Activated naive CD4-positive, alpha-beta T cell treated with Interleukin-2 at 50 U/mL for 16 hours (primary cell): ENCODE results near the gene SIAH1.
"Not testable (repeated sequence)": the region's sequence is repeated elsewhere in the genome, so short reads cannot be mapped to it uniquely, and the experiment has no call there.

Experiments
- DNase-seq: peaks from one replicate; pipeline ENCODE4 v3.0.0-alpha.2; 2020

SIAH1 gene

DNA sequence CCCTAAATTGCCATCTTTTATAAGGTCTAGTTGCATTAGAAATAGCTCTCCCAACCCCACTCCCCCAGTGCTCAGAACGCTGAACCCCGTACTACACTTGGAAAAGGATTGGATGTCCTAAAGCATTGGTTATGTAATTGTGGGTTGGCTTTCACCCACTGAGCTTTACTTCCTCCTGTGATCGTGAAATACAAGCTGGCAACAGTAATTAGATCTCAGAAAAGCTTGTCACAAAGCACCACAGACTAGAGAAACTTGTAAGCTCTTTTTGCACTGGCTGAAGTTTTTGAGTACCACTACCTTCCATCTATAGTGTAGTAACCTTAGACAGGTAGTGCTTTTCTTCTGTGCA is 54.4 kb downstream of the SIAH1 start:
- no peak for DNase-seq

- DNase-seq, result no peak
Observed at GRCh38 chr16:48330189-48330840, 54.9 kb downstream of the SIAH1 start.

DNA sequence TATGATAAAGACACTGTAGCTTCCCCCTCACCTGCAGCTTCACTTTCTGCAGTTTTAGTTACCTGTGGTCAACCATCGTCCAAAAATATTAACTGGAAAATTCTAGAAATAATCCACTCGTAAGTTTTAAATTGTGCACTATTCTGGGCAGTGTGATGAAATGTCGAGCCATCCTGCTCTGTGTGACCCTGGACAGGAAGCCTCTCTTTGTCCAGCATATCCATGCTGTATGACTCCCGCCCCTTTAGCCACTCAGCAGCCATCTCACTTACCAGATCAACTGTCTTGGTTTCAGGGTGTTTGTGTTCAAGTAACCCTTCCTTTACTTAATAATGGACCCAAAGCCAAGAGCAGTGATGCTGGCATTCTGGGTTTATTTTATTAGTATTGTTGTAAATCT is 56.1 kb downstream of the SIAH1 start:
- DNase-seq, result no peak

DNA sequence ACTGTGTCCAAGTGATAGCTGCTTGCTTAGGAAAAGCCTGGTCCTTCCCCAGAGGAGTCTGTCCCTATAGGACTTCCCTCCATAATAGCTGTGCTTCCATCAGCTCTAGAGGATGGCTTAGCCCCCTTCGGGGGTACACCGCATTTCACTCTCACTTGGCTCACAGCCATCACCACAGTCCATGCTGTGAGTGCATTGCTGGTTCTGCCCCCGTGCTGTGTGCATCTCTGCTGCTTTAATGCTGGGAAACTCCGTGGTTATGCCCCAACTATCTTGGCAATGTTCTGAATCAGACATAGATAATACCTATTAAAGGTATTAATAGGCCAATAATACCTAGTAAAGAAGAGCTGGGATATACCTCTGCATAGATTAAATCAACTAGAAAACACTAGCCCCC is 58.3 kb downstream of the SIAH1 start:
- DNase-seq, result no peak

GRCh38 chr16:48323783-48324775 is 61.1 kb downstream of the SIAH1 start:
- no peak for DNase-seq

GRCh38 chr16:48321317-48322036 is 63.7 kb downstream of the SIAH1 start:
- DNase-seq, result peak; percentile 14

DNA sequence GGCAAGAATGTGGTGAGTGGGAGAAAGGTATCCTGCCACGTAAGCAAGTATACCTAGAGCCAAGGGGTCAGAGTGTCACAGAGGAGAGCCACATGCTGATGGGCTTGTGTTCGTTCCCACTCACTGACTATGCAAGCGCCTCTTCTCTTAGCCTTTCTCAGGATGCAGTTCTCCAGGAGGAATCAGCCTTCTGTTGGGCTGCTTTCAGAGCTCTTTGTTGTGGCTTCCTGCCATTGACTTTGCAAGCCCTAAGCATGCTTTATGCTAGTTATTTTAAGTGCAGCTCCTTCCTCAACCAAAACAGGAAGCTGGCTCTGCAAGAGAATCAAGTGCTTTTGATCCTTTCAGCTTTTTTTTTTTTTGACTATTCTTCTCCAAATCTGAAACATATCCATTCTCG is 66.6 kb downstream of the SIAH1 start:
- DNase-seq, result peak; percentile 6

- DNase-seq, result no peak
Observed at GRCh38 chr16:48317614-48318315, 67.4 kb downstream of the SIAH1 start.

DNA sequence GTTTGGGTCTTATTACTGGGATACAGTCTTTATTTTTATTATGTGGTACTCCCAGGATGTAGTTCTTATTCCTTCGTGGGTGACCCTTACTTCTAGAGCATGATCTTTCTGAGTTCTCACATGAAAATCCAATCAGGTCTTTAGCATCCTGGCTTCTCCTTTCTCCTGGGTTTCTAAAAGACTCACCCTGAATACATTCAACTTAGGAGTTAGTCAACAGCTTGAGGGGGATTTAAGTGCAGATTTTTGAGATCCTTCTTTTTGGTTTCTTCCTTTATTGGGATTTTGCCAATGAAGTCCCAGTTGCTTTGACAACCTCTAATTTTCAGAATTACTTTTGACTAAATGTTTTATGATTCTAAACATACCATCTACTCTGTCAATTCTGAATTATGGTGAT is 68.2 kb downstream of the SIAH1 start:
- DNase-seq, result no peak

DNA sequence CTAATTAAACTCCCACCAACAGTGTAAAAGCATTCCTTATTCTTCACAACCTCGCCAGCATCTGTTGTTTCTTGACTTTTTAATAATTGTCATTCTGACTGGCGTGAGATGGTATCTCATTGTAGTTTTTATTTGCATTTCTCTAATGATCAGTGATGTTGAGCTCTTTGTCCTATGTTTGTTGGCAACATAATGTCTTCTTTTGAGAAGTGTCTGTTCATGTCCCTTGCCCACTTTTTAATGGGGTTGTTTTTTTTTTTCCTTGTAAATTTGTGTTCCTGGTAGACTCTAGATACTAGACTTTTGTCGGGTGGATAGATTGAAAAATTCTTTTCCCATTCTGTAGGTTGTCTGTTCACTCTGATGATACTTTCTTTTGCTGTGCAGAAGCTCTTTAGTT is 71.3 kb downstream of the SIAH1 start:
- DNase-seq, result not testable (repeated sequence)

DNA sequence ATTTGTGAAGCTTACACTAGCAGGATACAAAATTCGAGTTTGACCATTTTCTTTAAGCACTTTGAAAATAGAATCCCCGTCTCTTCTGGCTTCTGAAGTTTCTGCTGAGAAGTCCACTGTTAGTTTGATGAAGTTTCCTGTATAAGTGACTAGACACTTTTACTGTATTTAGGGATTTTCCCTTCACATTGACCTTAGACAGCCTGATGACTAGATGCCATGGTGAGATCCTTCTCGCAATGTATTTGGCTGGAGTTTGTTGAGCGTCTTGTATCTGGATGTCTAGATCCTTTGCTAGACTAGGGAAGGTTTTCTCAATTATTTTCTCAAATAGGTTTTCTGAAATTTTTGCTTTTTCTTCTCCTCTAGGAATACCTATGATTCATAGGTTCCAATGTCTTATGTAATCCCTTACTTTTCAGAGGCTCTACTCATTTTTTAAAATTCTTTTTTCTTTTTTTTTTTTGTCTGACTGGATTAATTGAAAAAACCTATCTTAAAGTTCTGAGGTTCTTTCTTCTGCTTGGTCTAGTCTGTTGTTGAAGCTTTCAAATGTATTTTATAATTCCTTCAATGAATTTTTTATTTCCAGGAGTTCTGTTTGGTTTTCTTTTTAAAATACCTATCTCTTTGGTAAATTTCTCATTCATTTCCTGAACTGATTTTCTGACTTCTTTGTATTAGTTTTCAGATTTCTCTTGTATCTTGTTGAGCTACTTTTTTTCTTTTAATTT is 74.1 kb downstream of the SIAH1 start:
- DNase-seq, result no peak
